Hepatocyte (in vitro differentiated cells): ENCODE results near the gene LUZP2. TPM values are rescaled to one million over a fixed set of nuclear protein-coding genes. Genes with fewer than 3 reads are reported as not detected.

Experiments used
- DNase-seq: peaks from one replicate; pipeline ENCODE4 v3.0.0-alpha.2; 2016; ENCODE audit warnings: low spot score
- H2AFZ ChIP-seq: fragments of 200-600 bp; sonication (generic); 2 replicates; pipeline ENCODE4 v1.6.0; 2016; ENCODE audit warnings: antibody characterized with exemption, mild to moderate bottlenecking
- H3K27ac ChIP-seq: fragments of 200-600 bp; sonication (generic); 2 replicates; pipeline ENCODE4 v1.5.1; 2016; ENCODE audit warnings: mild to moderate bottlenecking
- H3K27me3 ChIP-seq: fragments of 200-600 bp; sonication (generic); 2 replicates; pipeline ENCODE4 v1.6.1; 2016
- H3K36me3 ChIP-seq: fragments of 200-600 bp; sonication (generic); replicated peaks from 2 replicates; pipeline ENCODE4 v1.5.1; 2016; ENCODE audit warnings: low read depth; ENCODE audit not compliant: insufficient read depth
- H3K4me1 ChIP-seq: fragments of 200-600 bp; sonication (generic); 2 replicates; pipeline ENCODE4 v1.5.1; 2016; ENCODE audit warnings: mild to moderate bottlenecking, moderate library complexity; ENCODE audit not compliant: insufficient read depth
- H3K4me2 ChIP-seq: fragments of 200-600 bp; sonication (generic); 2 replicates; pipeline ENCODE4 v1.6.0; 2016
- H3K4me3 ChIP-seq: fragments of 200-600 bp; sonication (generic); 2 replicates; pipeline ENCODE4 v1.5.1; 2016; ENCODE audit warnings: mild to moderate bottlenecking
- H3K79me2 ChIP-seq: fragments of 200-600 bp; sonication (generic); 2 replicates; pipeline ENCODE4 v1.6.0; 2017; ENCODE audit warnings: mild to moderate bottlenecking
- H3K9me2 ChIP-seq: fragments of 200-600 bp; sonication (generic); replicated peaks from 2 replicates; pipeline ENCODE4 v1.6.0; 2017; ENCODE audit warnings: mild to moderate bottlenecking; ENCODE audit not compliant: insufficient read depth
- H3K9me3 ChIP-seq: fragments of 200-600 bp; sonication (generic); 2 replicates; pipeline ENCODE4 v1.5.1; 2016; ENCODE audit warnings: low read depth, mild to moderate bottlenecking
- H4K20me1 ChIP-seq: fragments of 200-600 bp; sonication (generic); 2 replicates; pipeline ENCODE4 v1.6.0; 2016; ENCODE audit warnings: mild to moderate bottlenecking; ENCODE audit not compliant: insufficient read depth, poor library complexity, severe bottlenecking
- EZH2 ChIP-seq: fragments of 200-600 bp; sonication (generic); IDR thresholded peaks from 2 replicates; pipeline ENCODE4 v1.6.1; 2016; ENCODE audit warnings: antibody characterized with exemption, mild to moderate bottlenecking, borderline replicate concordance
- EZH2phosphoT487 ChIP-seq: fragments of 200-600 bp; sonication (generic); IDR thresholded peaks from one replicate; pipeline ENCODE4 v1.6.1; 2018; ENCODE audit warnings: antibody characterized with exemption, mild to moderate bottlenecking, low read depth, moderate library complexity; ENCODE audit not compliant: unreplicated experiment, severe bottlenecking
- WGBS: methylation state at CpG from one replicate; pipeline ENCODE4 v1.1.6; 2016; ENCODE audit warnings: low lambda C conversion rate; ENCODE audit errors: missing lambda C conversion rate; 5-methylcytosine and 5-hydroxymethylcytosine counted together
- polyA plus RNA-seq: library from polyadenylated mRNA; unstranded; fragments of >200 nt; fragmentation: Nextera tagmentation; extraction: Ambion mirVana; gene quantifications from 2 replicates; pipeline ENCODE4 v1.2.1, GENCODE V29; 2016
- total RNA-seq: library from RNA; depleted of rRNA; stranded (reverse); fragments of >200 nt; gene quantifications from 2 replicates; pipeline ENCODE4 v1.2.3, GENCODE V29; 2014
- TF ChIP-seq, protein P1 (sequence below): fragments of 200-600 bp; sonication (generic); IDR thresholded peaks from 2 replicates; pipeline ENCODE4 v1.5.1; 2016; ENCODE audit warnings: antibody characterized with exemption, mild to moderate bottlenecking; ENCODE audit not compliant: poor library complexity

Gene LUZP2
- total and polyA plus RNA-seq, 2 experiments from 2014 or later = 2.2 to 7.9 TPM

GRCh38 chr11:24470431-24470830 lies 26.4 kb upstream of the LUZP2 start:
- H3K27ac ChIP-seq = no peak overlapping the region
- no peaks in the 10 kb centered on the region for H3K4me1 ChIP-seq
- TF ChIP-seq, protein P1, sequence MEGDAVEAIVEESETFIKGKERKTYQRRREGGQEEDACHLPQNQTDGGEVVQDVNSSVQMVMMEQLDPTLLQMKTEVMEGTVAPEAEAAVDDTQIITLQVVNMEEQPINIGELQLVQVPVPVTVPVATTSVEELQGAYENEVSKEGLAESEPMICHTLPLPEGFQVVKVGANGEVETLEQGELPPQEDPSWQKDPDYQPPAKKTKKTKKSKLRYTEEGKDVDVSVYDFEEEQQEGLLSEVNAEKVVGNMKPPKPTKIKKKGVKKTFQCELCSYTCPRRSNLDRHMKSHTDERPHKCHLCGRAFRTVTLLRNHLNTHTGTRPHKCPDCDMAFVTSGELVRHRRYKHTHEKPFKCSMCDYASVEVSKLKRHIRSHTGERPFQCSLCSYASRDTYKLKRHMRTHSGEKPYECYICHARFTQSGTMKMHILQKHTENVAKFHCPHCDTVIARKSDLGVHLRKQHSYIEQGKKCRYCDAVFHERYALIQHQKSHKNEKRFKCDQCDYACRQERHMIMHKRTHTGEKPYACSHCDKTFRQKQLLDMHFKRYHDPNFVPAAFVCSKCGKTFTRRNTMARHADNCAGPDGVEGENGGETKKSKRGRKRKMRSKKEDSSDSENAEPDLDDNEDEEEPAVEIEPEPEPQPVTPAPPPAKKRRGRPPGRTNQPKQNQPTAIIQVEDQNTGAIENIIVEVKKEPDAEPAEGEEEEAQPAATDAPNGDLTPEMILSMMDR = no peak
- no peak for TF ChIP-seq EZH2
- no peak for TF ChIP-seq EZH2phosphoT487
- H3K4me2 ChIP-seq = no peak overlapping the region
- H2AFZ ChIP-seq = no peak overlapping the region
- H3K9me2 ChIP-seq = no peaks in the 10 kb centered on the region
- DNase-seq = no peak
- H3K4me3 ChIP-seq = no peak overlapping the region
- H3K9me3 ChIP-seq = no peaks in the 10 kb centered on the region
- H3K79me2 ChIP-seq = no peaks in the 10 kb centered on the region
- no peaks in the 10 kb centered on the region for H3K27me3 ChIP-seq
- WGBS = 96% methylated on average over 1 of the region's 1 CpG
- H4K20me1 ChIP-seq = no peaks in the 10 kb centered on the region
- H3K36me3 ChIP-seq = no peaks in the 10 kb centered on the region

DNA sequence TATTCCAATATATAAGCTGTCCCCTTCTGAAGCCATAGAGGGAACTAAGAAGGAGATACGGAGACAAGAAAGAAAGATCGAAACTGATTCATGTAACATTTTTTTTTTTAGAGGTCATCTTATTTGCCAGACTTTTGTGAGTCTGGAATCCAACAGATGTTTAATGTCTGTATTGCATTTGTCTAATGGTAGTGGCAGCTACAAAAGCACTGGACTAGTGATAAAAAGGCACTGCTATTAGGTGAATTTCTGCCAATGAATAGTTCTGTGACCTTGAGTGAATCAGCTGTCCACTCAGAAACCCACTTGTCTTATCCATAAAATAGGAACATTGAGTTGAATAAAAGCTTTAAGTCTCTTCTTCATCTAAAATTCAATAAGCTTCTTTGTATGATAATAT lies 25.8 kb upstream of the LUZP2 start:
- Histone ChIP-seq H3K9me3 (no peaks in the 10 kb centered on the region), H3K79me2 (no peaks in the 10 kb centered on the region), H3K27me3 (no peaks in the 10 kb centered on the region), H3K27ac (no peak overlapping the region), H3K36me3 (no peaks in the 10 kb centered on the region), H3K4me1 (no peaks in the 10 kb centered on the region), H3K4me3 (no peak overlapping the region), H3K4me2 (no peak overlapping the region), H3K9me2 (no peaks in the 10 kb centered on the region), H2AFZ (no peak overlapping the region), H4K20me1 (no peaks in the 10 kb centered on the region)
- DNase-seq = no peak
- TF ChIP-seq, protein P1 = no peak
- TF ChIP-seq EZH2phosphoT487 (no peak), EZH2 (no peak)
- WGBS = 50% methylated on average over 2 of the region's 2 CpGs

GRCh38 chr11:24478718-24479117 lies 18.1 kb upstream of the LUZP2 start:
- no peaks in the 10 kb centered on the region for H3K9me2 ChIP-seq
- no peak for DNase-seq
- H3K27ac ChIP-seq = no peak overlapping the region
- H3K4me3 ChIP-seq = no peak overlapping the region
- no peaks in the 10 kb centered on the region for H3K4me1 ChIP-seq
- H4K20me1 ChIP-seq = no peaks in the 10 kb centered on the region
- TF ChIP-seq EZH2phosphoT487 (no peak), EZH2 (no peak)
- TF ChIP-seq, protein P1 = no peak
- no peaks in the 10 kb centered on the region for H3K79me2 ChIP-seq
- no peak overlapping the region for H2AFZ ChIP-seq
- H3K4me2 ChIP-seq = no peak overlapping the region
- H3K9me3 ChIP-seq = no peaks in the 10 kb centered on the region
- WGBS = 85% methylated on average over 1 of the region's 1 CpG
- no peaks in the 10 kb centered on the region for H3K36me3 ChIP-seq
- H3K27me3 ChIP-seq = no peaks in the 10 kb centered on the region

DNA sequence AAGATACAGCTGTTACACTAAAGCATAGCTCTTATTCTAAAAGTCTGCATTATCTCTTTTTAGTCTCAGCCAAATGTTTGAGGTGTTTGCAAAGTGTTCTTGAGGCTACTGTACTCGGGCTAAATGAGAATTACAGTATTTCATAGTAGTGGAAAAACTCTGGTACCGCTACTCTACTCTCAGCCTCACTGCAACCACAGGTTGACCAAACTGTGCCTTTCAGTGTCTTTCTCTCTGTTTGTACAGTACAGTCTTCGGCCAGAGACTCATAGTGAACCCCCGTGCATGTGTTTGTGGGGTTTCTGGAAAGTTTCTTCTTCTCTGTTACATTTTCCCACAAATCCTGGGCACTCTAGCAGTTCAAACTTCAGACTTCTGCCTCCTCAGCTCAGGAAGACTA lies 7.4 kb upstream of the LUZP2 start:
- H3K4me1 ChIP-seq = no peaks in the 10 kb centered on the region

More for the DNA sequence above, 7.4 kb upstream of the LUZP2 start:
- H4K20me1 ChIP-seq = no peaks in the 10 kb centered on the region
- H3K36me3 ChIP-seq = no peaks in the 10 kb centered on the region
- no peak overlapping the region for H3K4me2 ChIP-seq
- H3K9me2 ChIP-seq = no peaks in the 10 kb centered on the region
- no peak overlapping the region for H2AFZ ChIP-seq
- H3K27me3 ChIP-seq = peaks cover 6% of the 10 kb centered on the region
- no peak overlapping the region for H3K4me3 ChIP-seq
- TF ChIP-seq, protein P1 = no peak
- TF ChIP-seq EZH2phosphoT487 = no peak
- no peak for TF ChIP-seq EZH2
- no peak overlapping the region for H3K27ac ChIP-seq
- no peaks in the 10 kb centered on the region for H3K79me2 ChIP-seq
- 83% methylated on average over 4 of the region's 4 CpGs for WGBS
- DNase-seq = no peak
- no peaks in the 10 kb centered on the region for H3K9me3 ChIP-seq
